HepG2 (cell line): ENCODE data around the gene SMIM45.

Experiments
- DR1 ChIP-seq: sonication (generic); formaldehyde crosslinking; IDR thresholded peaks from 2 replicates; pipeline ENCODE4 v1.8.0; 2021; ENCODE audit warnings: mild to moderate bottlenecking, missing genetic modification reagents, inconsistent platforms
- MXI1 ChIP-seq: IDR thresholded peaks from 3 replicates; pipeline ENCODE4 v1.6.1; 2012; ENCODE audit warnings: low read depth, low read length, inconsistent platforms, borderline replicate concordance
- PHF20 ChIP-seq: sonication (generic); formaldehyde crosslinking; IDR thresholded peaks from 2 replicates; pipeline ENCODE4 v1.5.0; 2020; ENCODE audit warnings: mild to moderate bottlenecking, missing genetic modification reagents
- REPIN1 ChIP-seq: sonication (generic); formaldehyde crosslinking; IDR thresholded peaks from 2 replicates; pipeline ENCODE4 v1.8.0; 2022; ENCODE audit warnings: missing genetic modification reagents, low read depth, mild to moderate bottlenecking, borderline replicate concordance
- ZNF253 ChIP-seq: sonication (generic); formaldehyde crosslinking; IDR thresholded peaks from 2 replicates; pipeline ENCODE4 v1.8.0; 2022; ENCODE audit warnings: mild to moderate bottlenecking, missing genetic modification reagents, borderline replicate concordance
- ZNF569 ChIP-seq: sonication (generic); formaldehyde crosslinking; IDR thresholded peaks from 2 replicates; pipeline ENCODE4 v1.5.0; 2020; ENCODE audit warnings: mild to moderate bottlenecking, missing genetic modification reagents, moderate library complexity, borderline replicate concordance
- ZNF619 ChIP-seq: sonication (generic); formaldehyde crosslinking; IDR thresholded peaks from 2 replicates; pipeline ENCODE4 v1.4.0; 2020; ENCODE audit warnings: mild to moderate bottlenecking, missing genetic modification reagents
- ZNF780A ChIP-seq: sonication (generic); formaldehyde crosslinking; IDR thresholded peaks from 2 replicates; pipeline ENCODE4 v1.8.0; 2022; ENCODE audit warnings: mild to moderate bottlenecking, missing genetic modification reagents, moderate library complexity
- TF ChIP-seq, protein P1 (sequence below): sonication (generic); formaldehyde crosslinking; IDR thresholded peaks from 2 replicates; pipeline ENCODE4 v1.5.0; 2020; ENCODE audit warnings: missing genetic modification reagents
- TF ChIP-seq, protein P2 (sequence below): sonication (generic); formaldehyde crosslinking; IDR thresholded peaks from 2 replicates; pipeline ENCODE4 v1.4.0; 2020; ENCODE audit warnings: missing genetic modification reagents
- TF ChIP-seq, protein P3 (sequence below): sonication (generic); formaldehyde crosslinking; IDR thresholded peaks from 2 replicates; pipeline ENCODE4 v1.4.0; 2020; ENCODE audit warnings: missing genetic modification reagents, borderline replicate concordance
- TF ChIP-seq, protein P4 (sequence below): sonication (generic); formaldehyde crosslinking; IDR thresholded peaks from 2 replicates; pipeline ENCODE4 v1.9.0; 2021; ENCODE audit warnings: mild to moderate bottlenecking, missing genetic modification reagents
- TF ChIP-seq, protein P5 (sequence below): sonication (generic); formaldehyde crosslinking; conservative IDR thresholded peaks from 2 replicates; pipeline ENCODE4 v1.4.0; 2020; ENCODE audit warnings: missing genetic modification reagents

Gene SMIM45

DNA sequence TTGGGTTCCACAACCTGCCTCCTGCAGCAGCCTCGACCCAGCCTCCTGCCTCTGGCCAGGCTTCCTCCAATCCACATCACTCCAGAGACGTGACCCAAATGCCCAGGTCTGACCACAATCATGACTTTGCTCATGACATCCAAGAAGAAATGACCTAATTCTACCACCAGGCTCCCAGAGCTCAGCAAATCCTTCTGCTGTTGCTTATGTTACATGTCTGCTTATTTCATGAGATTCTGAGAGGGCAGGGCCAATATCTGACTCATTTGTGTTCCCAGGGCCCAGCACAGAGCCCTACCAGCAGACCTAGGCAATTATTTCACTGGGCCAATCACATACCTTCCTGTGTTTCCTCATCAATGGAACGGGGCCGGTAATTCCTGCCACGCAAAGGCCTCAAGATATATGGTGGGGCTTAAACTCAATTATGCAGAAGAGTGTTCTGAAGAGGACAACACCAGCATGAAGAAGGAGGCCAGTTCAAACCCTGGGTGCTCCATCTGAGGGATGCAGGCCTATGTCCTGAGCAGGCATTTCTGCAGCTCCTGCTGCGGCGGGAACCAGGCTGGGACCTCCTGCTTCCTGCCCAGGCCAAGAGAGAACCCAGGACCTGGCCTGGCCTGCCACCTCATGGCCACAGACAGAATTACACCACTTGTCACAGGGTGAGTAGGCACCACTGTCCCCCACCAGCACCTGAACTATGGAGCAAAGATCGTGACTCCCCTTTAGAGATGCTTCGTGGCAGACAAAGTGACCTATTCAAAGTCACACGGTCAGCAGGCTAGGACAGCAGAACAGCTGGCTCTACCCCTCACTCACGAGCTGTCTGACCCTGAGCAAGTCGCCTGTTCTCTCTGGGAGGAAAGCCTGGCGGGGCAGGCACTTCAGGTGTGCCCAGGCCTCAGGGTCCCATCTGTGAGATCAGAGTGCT, 10.9 kb upstream of the SMIM45 start (continued):
- TF ChIP-seq, protein P1, sequence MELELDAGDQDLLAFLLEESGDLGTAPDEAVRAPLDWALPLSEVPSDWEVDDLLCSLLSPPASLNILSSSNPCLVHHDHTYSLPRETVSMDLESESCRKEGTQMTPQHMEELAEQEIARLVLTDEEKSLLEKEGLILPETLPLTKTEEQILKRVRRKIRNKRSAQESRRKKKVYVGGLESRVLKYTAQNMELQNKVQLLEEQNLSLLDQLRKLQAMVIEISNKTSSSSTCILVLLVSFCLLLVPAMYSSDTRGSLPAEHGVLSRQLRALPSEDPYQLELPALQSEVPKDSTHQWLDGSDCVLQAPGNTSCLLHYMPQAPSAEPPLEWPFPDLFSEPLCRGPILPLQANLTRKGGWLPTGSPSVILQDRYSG (CRISPR knock-in tag): no peak
- TF ChIP-seq MXI1: peak; percentile 38; the same call in 1 of the 3 replicates
- TF ChIP-seq ZNF780A: no peak
- TF ChIP-seq ZNF619 (CRISPR knock-in tag): no peak
- no peak for TF ChIP-seq DR1
- TF ChIP-seq ZNF569 (CRISPR knock-in tag): no peak
- TF ChIP-seq, protein P2, sequence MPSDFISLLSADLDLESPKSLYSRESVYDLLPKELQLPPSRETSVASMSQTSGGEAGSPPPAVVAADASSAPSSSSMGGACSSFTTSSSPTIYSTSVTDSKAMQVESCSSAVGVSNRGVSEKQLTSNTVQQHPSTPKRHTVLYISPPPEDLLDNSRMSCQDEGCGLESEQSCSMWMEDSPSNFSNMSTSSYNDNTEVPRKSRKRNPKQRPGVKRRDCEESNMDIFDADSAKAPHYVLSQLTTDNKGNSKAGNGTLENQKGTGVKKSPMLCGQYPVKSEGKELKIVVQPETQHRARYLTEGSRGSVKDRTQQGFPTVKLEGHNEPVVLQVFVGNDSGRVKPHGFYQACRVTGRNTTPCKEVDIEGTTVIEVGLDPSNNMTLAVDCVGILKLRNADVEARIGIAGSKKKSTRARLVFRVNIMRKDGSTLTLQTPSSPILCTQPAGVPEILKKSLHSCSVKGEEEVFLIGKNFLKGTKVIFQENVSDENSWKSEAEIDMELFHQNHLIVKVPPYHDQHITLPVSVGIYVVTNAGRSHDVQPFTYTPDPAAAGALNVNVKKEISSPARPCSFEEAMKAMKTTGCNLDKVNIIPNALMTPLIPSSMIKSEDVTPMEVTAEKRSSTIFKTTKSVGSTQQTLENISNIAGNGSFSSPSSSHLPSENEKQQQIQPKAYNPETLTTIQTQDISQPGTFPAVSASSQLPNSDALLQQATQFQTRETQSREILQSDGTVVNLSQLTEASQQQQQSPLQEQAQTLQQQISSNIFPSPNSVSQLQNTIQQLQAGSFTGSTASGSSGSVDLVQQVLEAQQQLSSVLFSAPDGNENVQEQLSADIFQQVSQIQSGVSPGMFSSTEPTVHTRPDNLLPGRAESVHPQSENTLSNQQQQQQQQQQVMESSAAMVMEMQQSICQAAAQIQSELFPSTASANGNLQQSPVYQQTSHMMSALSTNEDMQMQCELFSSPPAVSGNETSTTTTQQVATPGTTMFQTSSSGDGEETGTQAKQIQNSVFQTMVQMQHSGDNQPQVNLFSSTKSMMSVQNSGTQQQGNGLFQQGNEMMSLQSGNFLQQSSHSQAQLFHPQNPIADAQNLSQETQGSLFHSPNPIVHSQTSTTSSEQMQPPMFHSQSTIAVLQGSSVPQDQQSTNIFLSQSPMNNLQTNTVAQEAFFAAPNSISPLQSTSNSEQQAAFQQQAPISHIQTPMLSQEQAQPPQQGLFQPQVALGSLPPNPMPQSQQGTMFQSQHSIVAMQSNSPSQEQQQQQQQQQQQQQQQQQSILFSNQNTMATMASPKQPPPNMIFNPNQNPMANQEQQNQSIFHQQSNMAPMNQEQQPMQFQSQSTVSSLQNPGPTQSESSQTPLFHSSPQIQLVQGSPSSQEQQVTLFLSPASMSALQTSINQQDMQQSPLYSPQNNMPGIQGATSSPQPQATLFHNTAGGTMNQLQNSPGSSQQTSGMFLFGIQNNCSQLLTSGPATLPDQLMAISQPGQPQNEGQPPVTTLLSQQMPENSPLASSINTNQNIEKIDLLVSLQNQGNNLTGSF (CRISPR knock-in tag): no peak
- no peak for TF ChIP-seq REPIN1 (CRISPR knock-in tag)
- TF ChIP-seq, protein P3, sequence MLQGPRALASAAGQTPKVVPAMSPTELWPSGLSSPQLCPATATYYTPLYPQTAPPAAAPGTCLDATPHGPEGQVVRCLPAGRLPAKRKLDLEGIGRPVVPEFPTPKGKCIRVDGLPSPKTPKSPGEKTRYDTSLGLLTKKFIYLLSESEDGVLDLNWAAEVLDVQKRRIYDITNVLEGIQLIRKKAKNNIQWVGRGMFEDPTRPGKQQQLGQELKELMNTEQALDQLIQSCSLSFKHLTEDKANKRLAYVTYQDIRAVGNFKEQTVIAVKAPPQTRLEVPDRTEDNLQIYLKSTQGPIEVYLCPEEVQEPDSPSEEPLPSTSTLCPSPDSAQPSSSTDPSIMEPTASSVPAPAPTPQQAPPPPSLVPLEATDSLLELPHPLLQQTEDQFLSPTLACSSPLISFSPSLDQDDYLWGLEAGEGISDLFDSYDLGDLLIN (CRISPR knock-in tag): no peak
- TF ChIP-seq, protein P4, sequence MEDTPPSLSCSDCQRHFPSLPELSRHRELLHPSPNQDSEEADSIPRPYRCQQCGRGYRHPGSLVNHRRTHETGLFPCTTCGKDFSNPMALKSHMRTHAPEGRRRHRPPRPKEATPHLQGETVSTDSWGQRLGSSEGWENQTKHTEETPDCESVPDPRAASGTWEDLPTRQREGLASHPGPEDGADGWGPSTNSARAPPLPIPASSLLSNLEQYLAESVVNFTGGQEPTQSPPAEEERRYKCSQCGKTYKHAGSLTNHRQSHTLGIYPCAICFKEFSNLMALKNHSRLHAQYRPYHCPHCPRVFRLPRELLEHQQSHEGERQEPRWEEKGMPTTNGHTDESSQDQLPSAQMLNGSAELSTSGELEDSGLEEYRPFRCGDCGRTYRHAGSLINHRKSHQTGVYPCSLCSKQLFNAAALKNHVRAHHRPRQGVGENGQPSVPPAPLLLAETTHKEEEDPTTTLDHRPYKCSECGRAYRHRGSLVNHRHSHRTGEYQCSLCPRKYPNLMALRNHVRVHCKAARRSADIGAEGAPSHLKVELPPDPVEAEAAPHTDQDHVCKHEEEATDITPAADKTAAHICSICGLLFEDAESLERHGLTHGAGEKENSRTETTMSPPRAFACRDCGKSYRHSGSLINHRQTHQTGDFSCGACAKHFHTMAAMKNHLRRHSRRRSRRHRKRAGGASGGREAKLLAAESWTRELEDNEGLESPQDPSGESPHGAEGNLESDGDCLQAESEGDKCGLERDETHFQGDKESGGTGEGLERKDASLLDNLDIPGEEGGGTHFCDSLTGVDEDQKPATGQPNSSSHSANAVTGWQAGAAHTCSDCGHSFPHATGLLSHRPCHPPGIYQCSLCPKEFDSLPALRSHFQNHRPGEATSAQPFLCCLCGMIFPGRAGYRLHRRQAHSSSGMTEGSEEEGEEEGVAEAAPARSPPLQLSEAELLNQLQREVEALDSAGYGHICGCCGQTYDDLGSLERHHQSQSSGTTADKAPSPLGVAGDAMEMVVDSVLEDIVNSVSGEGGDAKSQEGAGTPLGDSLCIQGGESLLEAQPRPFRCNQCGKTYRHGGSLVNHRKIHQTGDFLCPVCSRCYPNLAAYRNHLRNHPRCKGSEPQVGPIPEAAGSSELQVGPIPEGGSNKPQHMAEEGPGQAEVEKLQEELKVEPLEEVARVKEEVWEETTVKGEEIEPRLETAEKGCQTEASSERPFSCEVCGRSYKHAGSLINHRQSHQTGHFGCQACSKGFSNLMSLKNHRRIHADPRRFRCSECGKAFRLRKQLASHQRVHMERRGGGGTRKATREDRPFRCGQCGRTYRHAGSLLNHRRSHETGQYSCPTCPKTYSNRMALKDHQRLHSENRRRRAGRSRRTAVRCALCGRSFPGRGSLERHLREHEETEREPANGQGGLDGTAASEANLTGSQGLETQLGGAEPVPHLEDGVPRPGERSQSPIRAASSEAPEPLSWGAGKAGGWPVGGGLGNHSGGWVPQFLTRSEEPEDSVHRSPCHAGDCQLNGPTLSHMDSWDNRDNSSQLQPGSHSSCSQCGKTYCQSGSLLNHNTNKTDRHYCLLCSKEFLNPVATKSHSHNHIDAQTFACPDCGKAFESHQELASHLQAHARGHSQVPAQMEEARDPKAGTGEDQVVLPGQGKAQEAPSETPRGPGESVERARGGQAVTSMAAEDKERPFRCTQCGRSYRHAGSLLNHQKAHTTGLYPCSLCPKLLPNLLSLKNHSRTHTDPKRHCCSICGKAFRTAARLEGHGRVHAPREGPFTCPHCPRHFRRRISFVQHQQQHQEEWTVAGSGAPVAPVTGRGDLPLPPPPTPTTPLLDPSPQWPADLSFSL (CRISPR knock-in tag): no peak
- TF ChIP-seq PHF20 (CRISPR knock-in tag): no peak
- no peak for TF ChIP-seq ZNF253 (CRISPR knock-in tag)
- TF ChIP-seq, protein P5, sequence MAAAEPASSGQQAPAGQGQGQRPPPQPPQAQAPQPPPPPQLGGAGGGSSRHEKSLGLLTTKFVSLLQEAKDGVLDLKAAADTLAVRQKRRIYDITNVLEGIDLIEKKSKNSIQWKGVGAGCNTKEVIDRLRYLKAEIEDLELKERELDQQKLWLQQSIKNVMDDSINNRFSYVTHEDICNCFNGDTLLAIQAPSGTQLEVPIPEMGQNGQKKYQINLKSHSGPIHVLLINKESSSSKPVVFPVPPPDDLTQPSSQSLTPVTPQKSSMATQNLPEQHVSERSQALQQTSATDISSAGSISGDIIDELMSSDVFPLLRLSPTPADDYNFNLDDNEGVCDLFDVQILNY: no peak
